GM12892 (cell line): ENCODE results near the gene TNRC6B.

Source experiments
- POLR2A ChIP-seq: IDR thresholded peaks from 2 replicates; pipeline ENCODE4 v1.6.1; 2011; ENCODE audit warnings: low read depth, low read length, control low read depth
- POLR2AphosphoS5 ChIP-seq: IDR thresholded peaks from 2 replicates; pipeline ENCODE4 v1.6.1; 2011; ENCODE audit warnings: low read depth, low read length, control low read depth
- TAF1 ChIP-seq: IDR thresholded peaks from 2 replicates; pipeline ENCODE4 v1.6.1; 2011; ENCODE audit warnings: low read depth, mild to moderate bottlenecking, control low read depth, low read length, borderline replicate concordance

- TF ChIP-seq TAF1: no peak
- TF ChIP-seq POLR2A: no peak
- no peak for TF ChIP-seq POLR2AphosphoS5
Measured at GRCh38 chr22:40218152-40218551, 40.4 kb downstream of the TNRC6B start.
